ENCODE data around the gene GOLPH3.

The GOLPH3 gene

DNA sequence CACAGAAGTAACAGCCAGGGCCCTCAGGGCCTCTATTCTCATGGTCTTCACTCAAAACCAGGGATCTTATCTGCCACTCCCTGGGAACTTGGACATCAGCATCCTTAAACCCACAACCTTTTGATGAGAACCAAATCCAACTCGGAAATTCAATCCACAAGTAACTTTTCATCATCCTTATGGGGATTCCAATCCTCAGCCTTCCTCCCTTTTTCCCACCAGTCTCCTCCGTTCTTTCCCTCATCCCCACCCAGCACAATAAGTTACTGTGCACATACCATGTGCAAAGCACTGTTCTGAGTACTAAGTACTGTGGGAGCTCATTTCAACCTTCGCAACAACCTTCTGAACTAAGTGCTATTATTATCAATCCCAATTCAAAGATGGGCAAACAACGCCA lies 17.0 kb downstream of the GOLPH3 start:
- no peak overlapping the region for H3K4me3 ChIP-seq (ENCODE audit: low read length)
- no peak for DNase-seq (ENCODE audit: low read depth)
- TF ChIP-seq, protein P1, sequence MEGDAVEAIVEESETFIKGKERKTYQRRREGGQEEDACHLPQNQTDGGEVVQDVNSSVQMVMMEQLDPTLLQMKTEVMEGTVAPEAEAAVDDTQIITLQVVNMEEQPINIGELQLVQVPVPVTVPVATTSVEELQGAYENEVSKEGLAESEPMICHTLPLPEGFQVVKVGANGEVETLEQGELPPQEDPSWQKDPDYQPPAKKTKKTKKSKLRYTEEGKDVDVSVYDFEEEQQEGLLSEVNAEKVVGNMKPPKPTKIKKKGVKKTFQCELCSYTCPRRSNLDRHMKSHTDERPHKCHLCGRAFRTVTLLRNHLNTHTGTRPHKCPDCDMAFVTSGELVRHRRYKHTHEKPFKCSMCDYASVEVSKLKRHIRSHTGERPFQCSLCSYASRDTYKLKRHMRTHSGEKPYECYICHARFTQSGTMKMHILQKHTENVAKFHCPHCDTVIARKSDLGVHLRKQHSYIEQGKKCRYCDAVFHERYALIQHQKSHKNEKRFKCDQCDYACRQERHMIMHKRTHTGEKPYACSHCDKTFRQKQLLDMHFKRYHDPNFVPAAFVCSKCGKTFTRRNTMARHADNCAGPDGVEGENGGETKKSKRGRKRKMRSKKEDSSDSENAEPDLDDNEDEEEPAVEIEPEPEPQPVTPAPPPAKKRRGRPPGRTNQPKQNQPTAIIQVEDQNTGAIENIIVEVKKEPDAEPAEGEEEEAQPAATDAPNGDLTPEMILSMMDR (conservative IDR thresholded peaks at IDR 0.05; ENCODE audit: low read length), result no peak

DNA sequence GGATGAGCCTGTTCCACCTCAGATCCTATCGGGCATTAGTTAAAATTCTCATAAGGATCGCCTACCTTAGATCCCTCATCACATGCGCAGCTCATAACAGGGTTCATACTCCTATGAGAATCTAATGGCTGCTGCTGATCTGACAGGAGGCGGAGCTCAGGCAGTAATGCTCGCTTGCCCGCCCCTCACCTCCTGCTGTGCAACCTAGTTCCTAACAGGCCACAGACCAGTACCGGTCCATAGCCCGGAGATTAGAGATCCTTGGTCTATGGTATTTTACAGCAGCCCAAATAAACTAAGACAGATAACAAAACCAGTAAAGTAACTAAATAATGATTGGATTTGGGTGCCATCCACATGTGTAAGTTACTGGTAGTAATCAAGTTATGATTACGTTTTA lies 17.5 kb downstream of the GOLPH3 start:
- DNase-seq (ENCODE audit: low read depth), result no peak
- TF ChIP-seq, protein P1 (conservative IDR thresholded peaks at IDR 0.05; ENCODE audit: low read length), result no peak

DNA sequence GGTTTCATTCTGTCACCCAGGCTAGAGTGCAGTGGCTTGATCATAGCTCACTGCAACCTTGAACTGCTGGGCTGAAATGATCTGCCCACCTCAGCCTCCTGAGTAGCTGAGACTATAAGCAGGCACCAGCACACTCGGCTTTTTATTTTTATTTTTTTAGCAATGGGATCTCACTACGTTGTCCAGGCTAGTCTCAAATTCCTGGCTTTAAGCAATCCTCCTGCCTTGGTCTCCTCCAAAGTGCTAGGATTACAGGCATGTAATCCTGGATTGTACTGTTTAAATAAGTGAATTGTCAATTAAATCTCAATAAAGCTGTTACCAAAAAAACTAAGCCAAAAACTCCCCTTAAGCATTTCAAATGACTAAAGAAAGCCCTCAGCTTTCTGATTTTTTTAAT lies 18.9 kb downstream of the GOLPH3 start:
- TF ChIP-seq, protein P1 (conservative IDR thresholded peaks at IDR 0.05; ENCODE audit: low read length), result no peak
- no peak for DNase-seq (ENCODE audit: low read depth)
- H3K4me3 ChIP-seq (ENCODE audit: low read length), result no peak overlapping the region

More for the DNA sequence above, 17.5 kb downstream of the GOLPH3 start:
- H3K4me3 ChIP-seq (ENCODE audit: low read length), result no peak overlapping the region

DNA sequence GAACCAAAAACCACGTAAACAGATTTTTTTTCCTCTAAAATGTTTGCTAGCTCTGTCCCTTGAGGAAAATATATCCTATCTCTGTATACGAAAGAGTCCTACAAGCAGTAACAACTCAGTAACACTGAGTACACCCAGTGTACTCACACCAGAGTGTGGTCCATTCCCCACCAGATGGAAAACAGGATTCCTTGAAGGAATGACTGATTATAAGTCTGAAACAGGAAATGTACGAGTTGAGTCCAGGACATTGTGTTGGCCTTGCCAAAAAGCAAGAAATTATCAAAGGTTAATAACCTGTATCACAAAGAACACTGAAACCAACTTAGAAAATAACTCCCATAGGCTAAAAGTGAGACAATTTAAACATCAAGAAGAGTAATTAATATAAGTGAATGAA lies 20.4 kb downstream of the GOLPH3 start:
- H3K4me3 ChIP-seq (ENCODE audit: low read length), result no peak overlapping the region
- DNase-seq (ENCODE audit: low read depth), result no peak
- TF ChIP-seq, protein P1 (conservative IDR thresholded peaks at IDR 0.05; ENCODE audit: low read length), result no peak

DNA sequence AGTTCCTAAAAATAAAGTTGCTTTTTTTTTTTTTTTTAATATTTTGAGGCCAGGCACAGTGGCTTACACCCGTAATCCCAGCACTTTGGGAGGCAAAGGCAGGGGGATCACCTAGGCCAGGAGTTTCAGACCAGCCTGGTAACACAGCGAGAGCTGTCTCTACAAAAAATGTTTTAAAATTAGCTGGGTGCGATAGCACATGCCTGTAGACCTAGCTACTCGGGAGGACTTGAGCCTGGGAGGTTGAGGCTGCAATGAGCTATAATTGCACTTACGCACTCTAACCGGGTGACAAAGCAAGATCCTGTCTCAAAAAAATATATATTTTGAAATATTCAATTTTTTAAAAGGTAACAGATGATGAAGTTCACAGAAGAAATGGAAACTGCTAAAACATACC lies 22.9 kb downstream of the GOLPH3 start:
- TF ChIP-seq, protein P1 (conservative IDR thresholded peaks at IDR 0.05; ENCODE audit: low read length), result no peak
- no peak overlapping the region for H3K4me3 ChIP-seq (ENCODE audit: low read length)
- no peak for DNase-seq (ENCODE audit: low read depth)

DNA sequence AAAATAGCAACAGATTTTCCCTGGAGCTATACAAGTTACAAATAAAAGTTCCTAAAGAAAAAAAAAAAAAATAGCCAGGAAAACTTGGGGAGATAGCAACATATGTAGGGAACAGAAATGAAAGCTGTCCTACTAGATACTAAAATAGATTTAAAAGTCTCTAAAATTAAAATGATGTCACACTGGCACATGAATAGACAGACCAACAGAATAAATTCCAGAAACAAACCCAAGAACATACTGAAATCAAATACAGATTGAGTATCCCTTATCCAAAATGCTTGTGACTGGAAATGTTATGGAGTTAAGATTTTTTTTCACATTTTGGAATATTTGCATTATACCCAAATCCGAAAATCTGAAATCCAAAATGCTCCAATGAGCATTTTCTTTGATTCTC lies 23.8 kb downstream of the GOLPH3 start:
- no peak for DNase-seq (ENCODE audit: low read depth)
- TF ChIP-seq, protein P1 (conservative IDR thresholded peaks at IDR 0.05; ENCODE audit: low read length), result no peak
- H3K4me3 ChIP-seq (ENCODE audit: low read length), result no peak overlapping the region

DNA sequence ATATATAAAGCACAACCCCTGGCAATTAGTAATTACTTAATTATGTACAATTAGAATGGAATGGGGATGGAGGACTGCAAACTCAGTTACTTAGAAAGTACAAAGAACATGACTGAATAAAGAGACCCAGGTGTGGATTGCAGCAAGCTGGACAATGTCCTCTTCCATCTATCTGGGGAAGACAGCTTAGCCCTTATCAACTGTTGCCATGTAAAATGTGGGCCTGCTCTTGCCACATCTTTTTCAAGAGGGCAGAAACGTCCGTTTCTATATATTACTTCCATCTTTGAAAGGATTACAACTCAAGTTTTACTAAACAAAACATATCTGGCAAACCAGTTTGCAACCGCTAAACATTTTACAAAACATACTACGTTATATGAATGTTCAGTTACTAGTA lies 26.2 kb downstream of the GOLPH3 start:
- TF ChIP-seq, protein P1 (conservative IDR thresholded peaks at IDR 0.05; ENCODE audit: low read length), result no peak
- no peak overlapping the region for H3K4me3 ChIP-seq (ENCODE audit: low read length)

More for the DNA sequence above, 26.2 kb downstream of the GOLPH3 start:
- no peak for DNase-seq (ENCODE audit: low read depth)

All from AG10803 (cell line).